Right lobe of liver (tissue), 6 donors: ENCODE results near the gene ACER3. TPM values are rescaled to one million over a fixed set of nuclear protein-coding genes. Genes with fewer than 3 reads are reported as not detected.
"Not testable (repeated sequence)": the region's sequence is repeated elsewhere in the genome, so short reads cannot be mapped to it uniquely, and the experiment has no call there.

Experiments
- ATAC-seq, 4 donors: fragments of 200-7000 bp; cut with Tn5 transposase; one replicate each; pipeline ENCODE4 v1.9.1; 2020; ENCODE audit warnings: mild to moderate bottlenecking in 4 of 4, moderate library complexity in 4 of 4
- DNase-seq, 3 donors: peaks; one replicate each; pipeline ENCODE4 v3.0.0-alpha.2; 2020
- H3K27ac ChIP-seq, 3 donors: fragments of 200-600 bp; one replicate each; pipeline ENCODE4 v1.8.0; 2022
- H3K27me3 ChIP-seq, 2 donors: fragments of 200-600 bp; one replicate each; pipeline ENCODE4 v1.8.0; 2022
- H3K36me3 ChIP-seq, 4 donors: fragments of 200-600 bp; sonication (generic) in 1 of 4; one replicate each; pipeline versions ENCODE4 v1.5.1 to v1.8.0; 2017 to 2022; ENCODE audit warnings: control low read depth in 1 of 4
- H3K4me1 ChIP-seq, 4 donors: fragments of 200-600 bp; sonication (generic) in 1 of 4; one replicate each; pipeline versions ENCODE4 v1.5.1 to v1.8.0; 2017 to 2022; ENCODE audit warnings: control low read depth in 1 of 4
- H3K4me3 ChIP-seq, 3 donors: fragments of 200-600 bp; one replicate each; pipeline ENCODE4 v1.8.0; 2022
- H3K9me3 ChIP-seq, 4 donors: fragments of 200-600 bp; sonication (generic) in 1 of 4; one replicate each; pipeline versions ENCODE4 v1.5.1 to v1.8.0; 2017 to 2022; ENCODE audit warnings: control low read depth in 1 of 4
- POLR2A ChIP-seq: fragments of 450-650 bp; IDR thresholded peaks from one replicate; pipeline ENCODE4 v1.6.1; 2017; ENCODE audit warnings: antibody characterized with exemption, mild to moderate bottlenecking
- WGBS: methylation state at CpG from one replicate; pipeline ENCODE4 v1.1.6; 2018; ENCODE audit warnings: low coverage, low lambda C conversion rate; ENCODE audit not compliant: insufficient coverage; ENCODE audit errors: missing lambda C conversion rate; 5-methylcytosine and 5-hydroxymethylcytosine counted together
- intact Hi-C, 2 donors: fragments of 100-400 bp; cut with DNase I; formaldehyde crosslinking; loops; one replicate each; pipeline versions ENCODE4 v1.11.2 to v1.14.1; 2022
- total RNA-seq, 6 experiments: library from RNA; depleted of rRNA in 2 of 6; stranded (reverse); fragments of >200 nt in 2 of 6; fragmentation: NEBNext Ultra II Directional in 3 of 6; extraction: Animal tissue kit (Norgen Biotek cat#: 25700) in 3 of 6; gene quantifications; one replicate each; pipeline versions ENCODE4 v1.1.0 to v1.2.4, GENCODE V29; 2016 to 2023
- TF ChIP-seq, protein P1 (sequence below), 4 donors: fragments of 200-600 bp in 3 of 4; fragments of 450-650 bp in 1 of 4; IDR thresholded peaks; one replicate each; pipeline versions ENCODE4 v1.5.1 to v1.8.0; 2016 to 2022; ENCODE audit warnings: antibody characterized with exemption in 4 of 4, mild to moderate bottlenecking in 2 of 4
- donor health status: DM: no; HTN: yes; CAD: no.
- donor health status: DM: no; HTN: no; CAD: no.
- donor health status: DM: no; HTN: no; CAD: no.
- donor health status: DM: no; HTN: yes; CAD: no.
- donor health status: DM: no; HTN: yes; CAD: no.

The ACER3 gene
- total RNA-seq, 6 experiments from 2014 or later, result 5.1 to 11.6 (median 7.3) TPM

DNA sequence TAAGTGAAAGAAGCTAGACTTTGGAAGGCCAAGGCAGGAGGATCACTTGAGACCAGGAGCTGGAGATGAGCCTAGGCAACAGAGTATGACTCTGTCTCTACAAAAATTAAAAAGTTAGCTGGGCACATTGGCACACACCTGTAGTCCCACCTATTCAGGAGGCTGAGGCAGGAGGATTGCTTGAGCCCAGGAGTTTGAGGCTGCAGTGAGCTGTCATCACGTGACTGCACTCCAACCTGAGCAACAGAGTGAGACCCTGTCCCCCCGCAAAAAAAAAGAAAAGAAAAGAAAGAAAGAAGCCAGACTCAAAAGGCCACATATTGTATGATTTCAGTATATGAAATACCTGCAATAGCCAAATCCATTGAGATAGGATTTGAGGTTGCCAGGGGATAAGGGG lies 198.2 kb downstream of the ACER3 start:
- no CpG with 5 or more reads among the region's 2 CpGs for WGBS
- H3K4me1 ChIP-seq, result peaks cover 0 to 28% (median 11%) of the 10 kb centered on the region in 4 donors
- H3K27me3 ChIP-seq, result no peaks in the 10 kb centered on the region
- intact Hi-C loops, result no loop called here
- no peak overlapping the region for H3K4me3 ChIP-seq
- no peak for ATAC-seq
- no peaks in the 10 kb centered on the region for H3K9me3 ChIP-seq
- DNase-seq, result no peak
- no peak overlapping the region for H3K27ac ChIP-seq
- H3K36me3 ChIP-seq, result no peaks in the 10 kb centered on the region
- no peak for TF ChIP-seq POLR2A
- TF ChIP-seq, protein P1, sequence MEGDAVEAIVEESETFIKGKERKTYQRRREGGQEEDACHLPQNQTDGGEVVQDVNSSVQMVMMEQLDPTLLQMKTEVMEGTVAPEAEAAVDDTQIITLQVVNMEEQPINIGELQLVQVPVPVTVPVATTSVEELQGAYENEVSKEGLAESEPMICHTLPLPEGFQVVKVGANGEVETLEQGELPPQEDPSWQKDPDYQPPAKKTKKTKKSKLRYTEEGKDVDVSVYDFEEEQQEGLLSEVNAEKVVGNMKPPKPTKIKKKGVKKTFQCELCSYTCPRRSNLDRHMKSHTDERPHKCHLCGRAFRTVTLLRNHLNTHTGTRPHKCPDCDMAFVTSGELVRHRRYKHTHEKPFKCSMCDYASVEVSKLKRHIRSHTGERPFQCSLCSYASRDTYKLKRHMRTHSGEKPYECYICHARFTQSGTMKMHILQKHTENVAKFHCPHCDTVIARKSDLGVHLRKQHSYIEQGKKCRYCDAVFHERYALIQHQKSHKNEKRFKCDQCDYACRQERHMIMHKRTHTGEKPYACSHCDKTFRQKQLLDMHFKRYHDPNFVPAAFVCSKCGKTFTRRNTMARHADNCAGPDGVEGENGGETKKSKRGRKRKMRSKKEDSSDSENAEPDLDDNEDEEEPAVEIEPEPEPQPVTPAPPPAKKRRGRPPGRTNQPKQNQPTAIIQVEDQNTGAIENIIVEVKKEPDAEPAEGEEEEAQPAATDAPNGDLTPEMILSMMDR (IDR thresholded peaks at IDR 0.05), result no peak

DNA sequence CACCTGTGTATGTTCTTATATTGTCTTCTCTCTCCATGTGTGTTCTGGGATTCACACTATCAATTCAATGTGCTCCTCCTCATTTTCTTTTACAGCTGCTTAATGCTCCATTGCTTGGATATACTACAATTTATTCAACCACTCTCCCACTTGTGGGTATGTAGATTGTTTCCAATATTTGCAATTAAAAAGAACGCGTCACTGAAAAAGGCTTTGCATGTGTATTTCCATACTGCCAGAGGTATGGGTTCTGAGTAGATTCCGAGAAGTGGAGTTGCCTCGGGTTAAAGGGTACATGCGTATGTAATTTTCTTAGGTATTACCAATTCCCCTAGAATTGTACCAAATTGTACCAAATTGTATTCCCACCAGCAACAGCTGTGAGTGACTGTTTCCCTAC lies 199.1 kb downstream of the ACER3 start:
- intact Hi-C loops, result no loop called here
- H3K27ac ChIP-seq, result peak overlapping the region in 2 of 3 donors; percentile 74 to 84
- H3K4me1 ChIP-seq, result peaks cover 0 to 31% (median 15%) of the 10 kb centered on the region in 4 donors
- no peak for DNase-seq
- ATAC-seq, result no peak
- H3K36me3 ChIP-seq, result no peaks in the 10 kb centered on the region
- H3K27me3 ChIP-seq, result no peaks in the 10 kb centered on the region
- no peak overlapping the region for H3K4me3 ChIP-seq
- WGBS, result 95% methylated on average over 5 of the region's 5 CpGs
- no peaks in the 10 kb centered on the region for H3K9me3 ChIP-seq
- no peak for TF ChIP-seq POLR2A
- TF ChIP-seq, protein P1 (IDR thresholded peaks at IDR 0.05), result no peak

DNA sequence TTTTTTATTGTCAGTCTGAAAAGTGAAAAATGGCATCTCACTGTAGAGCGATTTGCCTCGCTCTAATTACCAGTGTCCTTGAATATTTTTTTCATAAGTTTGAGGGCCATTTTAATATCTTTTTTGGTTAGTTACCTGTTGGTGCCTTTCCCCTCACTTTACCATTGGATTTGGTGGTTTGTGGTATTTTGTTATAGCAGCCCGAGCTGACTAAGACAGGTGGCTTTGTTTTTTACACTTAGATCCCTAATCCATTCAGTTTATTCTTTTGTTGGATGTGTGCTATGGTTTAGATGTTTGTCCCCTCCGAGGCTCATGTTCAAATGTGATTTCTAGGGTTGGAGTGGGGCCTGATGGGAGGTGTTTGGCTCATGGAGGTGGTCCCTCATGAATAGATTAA lies 199.5 kb downstream of the ACER3 start:
- no peak for TF ChIP-seq POLR2A
- TF ChIP-seq, protein P1 (IDR thresholded peaks at IDR 0.05), result no peak
- no peaks in the 10 kb centered on the region for H3K27me3 ChIP-seq

DNA sequence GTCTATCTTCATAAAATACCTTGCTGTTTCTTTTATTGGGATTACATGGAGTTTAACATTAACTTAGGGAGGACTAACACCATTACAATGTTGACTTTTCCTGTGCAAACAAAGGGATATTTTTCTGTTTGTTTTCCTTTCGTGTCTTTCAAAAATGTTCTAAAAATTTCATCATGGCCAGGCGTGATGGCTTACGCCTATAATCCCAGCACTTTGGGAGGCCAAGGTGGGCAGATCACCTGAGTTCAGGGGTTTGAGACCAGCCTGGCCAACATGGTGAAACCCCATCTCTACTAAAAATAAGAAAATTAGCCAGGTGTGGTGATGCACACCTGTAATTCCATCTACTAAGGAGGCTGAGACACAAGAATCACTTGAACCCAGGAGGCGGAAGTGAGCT lies 200.5 kb downstream of the ACER3 start:
- ATAC-seq (peak; percentile 54 to 72 (median 64)), DNase-seq (peak in 1 of 3 donors; percentile 50)
- peak overlapping the region in 2 of 3 donors; percentile 74 to 84 for H3K27ac ChIP-seq
- 30% methylated on average over 4 of the region's 4 CpGs for WGBS
- intact Hi-C loops, H3K36me3 ChIP-seq, H3K27me3 ChIP-seq, H3K4me3 ChIP-seq, H3K9me3 ChIP-seq: not testable (repeated sequence)
- peaks cover 0 to 44% (median 16%) of the 10 kb centered on the region in 4 donors for H3K4me1 ChIP-seq

More for the DNA sequence above, 199.5 kb downstream of the ACER3 start:
- intact Hi-C loops, result no loop called here
- WGBS, result 75% methylated on average over 4 of the region's 4 CpGs
- Histone ChIP-seq H3K36me3 (no peaks in the 10 kb centered on the region), H3K4me3 (no peak overlapping the region), H3K9me3 (no peaks in the 10 kb centered on the region), H3K27ac (peak overlapping the region; percentile 1 to 84 (median 74)), H3K4me1 (peaks cover 0 to 35% (median 15%) of the 10 kb centered on the region in 4 donors)
- no peak for ATAC-seq
- no peak for DNase-seq

DNA sequence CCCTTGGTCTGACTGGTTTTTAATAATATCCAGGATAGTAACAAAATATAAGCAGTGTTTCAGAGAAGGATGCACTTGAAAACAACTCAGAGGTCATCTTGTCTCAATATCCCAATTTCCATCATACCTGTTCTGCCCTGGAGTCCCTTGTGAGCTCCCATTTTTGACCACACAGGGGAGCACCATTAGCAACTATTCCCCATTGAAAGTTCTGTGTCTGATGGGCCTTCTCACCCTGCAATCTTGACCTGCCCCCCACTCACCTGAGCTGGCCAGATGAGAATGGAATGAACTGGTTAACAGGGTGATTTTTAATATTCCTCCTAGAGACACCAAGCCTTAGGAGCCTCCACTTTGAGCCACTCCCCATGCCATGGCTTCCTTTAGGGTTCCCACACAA lies 202.2 kb downstream of the ACER3 start:
- ATAC-seq (no peak), DNase-seq (peak in 1 of 3 donors; percentile 43)
- H3K36me3 ChIP-seq, result no peaks in the 10 kb centered on the region
- H3K4me1 ChIP-seq, result peaks cover 0 to 47% (median 15%) of the 10 kb centered on the region in 4 donors
- no peaks in the 10 kb centered on the region for H3K27me3 ChIP-seq
- H3K27ac ChIP-seq, result peak overlapping the region in 2 of 3 donors; percentile 98 to 99
- no peak overlapping the region for H3K4me3 ChIP-seq
- H3K9me3 ChIP-seq, result no peaks in the 10 kb centered on the region
- no peak for TF ChIP-seq POLR2A
- TF ChIP-seq, protein P1 (IDR thresholded peaks at IDR 0.05), result peak in 3 of 4 donors; percentile 9 to 44 (median 29)
- intact Hi-C loops, result no loop called here
